ENCODE measurements around the gene ARSB. TPM values are rescaled to one million over a fixed set of nuclear protein-coding genes. Genes with fewer than 3 reads are reported as not detected.

Gene ARSB
- total RNA-seq, 1 donor from 2014 or later: 30.2 TPM

- Mint-ChIP-seq H3K9me3 (ENCODE audit: unreplicated experiment) (peaks cover 4% of the 10 kb centered on the region), H3K36me3 (ENCODE audit: low read depth, unreplicated experiment) (peaks cover 14% of the 10 kb centered on the region), H3K27me3 (ENCODE audit: low read depth, unreplicated experiment) (peaks cover 2% of the 10 kb centered on the region), H3K4me1 (ENCODE audit: low read depth, unreplicated experiment) (peaks cover 5% of the 10 kb centered on the region), H3K27ac (ENCODE audit: unreplicated experiment) (no peak overlapping the region), H3K4me3 (ENCODE audit: unreplicated experiment) (no peak overlapping the region)
- no peaks in the 10 kb centered on the region for H3K9me3 ChIP-seq (ENCODE audit: insufficient read depth, low read depth, low read length)
- H3K27me3 ChIP-seq (ENCODE audit: insufficient read depth, low read length): no peaks in the 10 kb centered on the region
- peak; percentile 34 for DNase-seq (ENCODE audit: low read depth)
- H2AFZ ChIP-seq (ENCODE audit: low read depth, low read length): no peak overlapping the region
- H3K79me2 ChIP-seq (ENCODE audit: insufficient read depth, low read length): no peaks in the 10 kb centered on the region
- peaks cover 14% of the 10 kb centered on the region for H3K4me1 ChIP-seq (ENCODE audit: insufficient read depth, low read length)
- no peak overlapping the region for H3K27ac ChIP-seq (ENCODE audit: low read depth, low read length)
- H4K20me1 ChIP-seq (ENCODE audit: insufficient read depth, low read length): no peaks in the 10 kb centered on the region
- no peak overlapping the region for H3K4me2 ChIP-seq (ENCODE audit: low read length)
- FAIRE-seq: no peak
- H3K36me3 ChIP-seq (ENCODE audit: insufficient read depth, low read length): no peaks in the 10 kb centered on the region
- no peak overlapping the region for H3K9ac ChIP-seq (ENCODE audit: low read length)
- H3K4me3 ChIP-seq (ENCODE audit: insufficient read depth, low read depth, low read length): no peak overlapping the region
- TF ChIP-seq EZH2 (IDR thresholded peaks at IDR 0.05; ENCODE audit: insufficient read depth, low read length) (no peak), CTCF (IDR thresholded peaks at IDR 0.05; ENCODE audit: insufficient read depth, low read depth, low read length) (no peak)
Measured at GRCh38 chr5:78783434-78784130, 201.5 kb downstream of the ARSB start.

- H4K20me1 ChIP-seq (ENCODE audit: insufficient read depth, low read length): no peaks in the 10 kb centered on the region
- H3K4me1 Mint-ChIP-seq (ENCODE audit: low read depth, unreplicated experiment): peaks cover 5% of the 10 kb centered on the region
- no peak overlapping the region for H3K27ac ChIP-seq (ENCODE audit: low read depth, low read length)
- no peak overlapping the region for H3K4me2 ChIP-seq (ENCODE audit: low read length)
- H3K4me3 Mint-ChIP-seq (ENCODE audit: unreplicated experiment): no peak overlapping the region
- no peak overlapping the region for H3K27ac Mint-ChIP-seq (ENCODE audit: unreplicated experiment)
- DNase-seq (ENCODE audit: low read depth) (no peak), FAIRE-seq (no peak)
- H3K36me3 ChIP-seq (ENCODE audit: insufficient read depth, low read length): no peaks in the 10 kb centered on the region
- H3K4me3 ChIP-seq (ENCODE audit: insufficient read depth, low read depth, low read length): no peak overlapping the region
- H3K9ac ChIP-seq (ENCODE audit: low read length): no peak overlapping the region
- no peaks in the 10 kb centered on the region for H3K9me3 ChIP-seq (ENCODE audit: insufficient read depth, low read depth, low read length)
- peaks cover 16% of the 10 kb centered on the region for H3K4me1 ChIP-seq (ENCODE audit: insufficient read depth, low read length)
- H3K79me2 ChIP-seq (ENCODE audit: insufficient read depth, low read length): no peaks in the 10 kb centered on the region
- no peaks in the 10 kb centered on the region for H3K27me3 ChIP-seq (ENCODE audit: insufficient read depth, low read length)
- peaks cover under 1% of the 10 kb centered on the region for H3K27me3 Mint-ChIP-seq (ENCODE audit: low read depth, unreplicated experiment)
- TF ChIP-seq CTCF (IDR thresholded peaks at IDR 0.05; ENCODE audit: insufficient read depth, low read depth, low read length) (no peak), EZH2 (IDR thresholded peaks at IDR 0.05; ENCODE audit: insufficient read depth, low read length) (no peak)
- H3K36me3 Mint-ChIP-seq (ENCODE audit: low read depth, unreplicated experiment): peaks cover 14% of the 10 kb centered on the region
- peaks cover 4% of the 10 kb centered on the region for H3K9me3 Mint-ChIP-seq (ENCODE audit: unreplicated experiment)
- no peak overlapping the region for H2AFZ ChIP-seq (ENCODE audit: low read depth, low read length)
Measured at GRCh38 chr5:78782728-78783127, 202.4 kb downstream of the ARSB start.

- H3K27ac Mint-ChIP-seq (ENCODE audit: unreplicated experiment): no peak overlapping the region
- H3K79me2 ChIP-seq (ENCODE audit: insufficient read depth, low read length): no peaks in the 10 kb centered on the region
- H3K27me3 ChIP-seq (ENCODE audit: insufficient read depth, low read length): no peaks in the 10 kb centered on the region
- no peaks in the 10 kb centered on the region for H4K20me1 ChIP-seq (ENCODE audit: insufficient read depth, low read length)
- H3K4me1 Mint-ChIP-seq (ENCODE audit: low read depth, unreplicated experiment): peaks cover 5% of the 10 kb centered on the region
- FAIRE-seq (no peak), DNase-seq (ENCODE audit: low read depth) (no peak)
- H3K4me3 Mint-ChIP-seq (ENCODE audit: unreplicated experiment): no peak overlapping the region
- H3K9me3 ChIP-seq (ENCODE audit: insufficient read depth, low read depth, low read length): no peaks in the 10 kb centered on the region
- no peaks in the 10 kb centered on the region for H3K27me3 Mint-ChIP-seq (ENCODE audit: low read depth, unreplicated experiment)
- H3K27ac ChIP-seq (ENCODE audit: low read depth, low read length): no peak overlapping the region
- H3K9me3 Mint-ChIP-seq (ENCODE audit: unreplicated experiment): peaks cover 4% of the 10 kb centered on the region
- no peak overlapping the region for H2AFZ ChIP-seq (ENCODE audit: low read depth, low read length)
- peaks cover 14% of the 10 kb centered on the region for H3K36me3 Mint-ChIP-seq (ENCODE audit: low read depth, unreplicated experiment)
- peaks cover 16% of the 10 kb centered on the region for H3K4me1 ChIP-seq (ENCODE audit: insufficient read depth, low read length)
- no peak overlapping the region for H3K9ac ChIP-seq (ENCODE audit: low read length)
- H3K36me3 ChIP-seq (ENCODE audit: insufficient read depth, low read length): no peaks in the 10 kb centered on the region
- TF ChIP-seq CTCF (IDR thresholded peaks at IDR 0.05; ENCODE audit: insufficient read depth, low read depth, low read length): no peak
- TF ChIP-seq EZH2 (IDR thresholded peaks at IDR 0.05; ENCODE audit: insufficient read depth, low read length): no peak
- no peak overlapping the region for H3K4me2 ChIP-seq (ENCODE audit: low read length)
- no peak overlapping the region for H3K4me3 ChIP-seq (ENCODE audit: insufficient read depth, low read depth, low read length)
Measured at GRCh38 chr5:78781611-78782286, 203.4 kb downstream of the ARSB start.

Measured in astrocyte (in vitro differentiated cells and primary cell).